Upper lobe of left lung (tissue), 6 donors: ENCODE measurements around the gene TMEM164. TPM values are rescaled to one million over a fixed set of nuclear protein-coding genes. Genes with fewer than 3 reads are reported as not detected.
A peak's percentile ranks its signal among the peaks of the same experiment; 100 is the strongest.

Experiments
- ATAC-seq, 2 donors: fragments of 200-7000 bp; cut with Tn5 transposase; one replicate each; pipeline ENCODE4 v1.9.1; 2022; ENCODE audit warnings: mild to moderate bottlenecking in 2 of 2, moderate library complexity in 2 of 2; ENCODE audit not compliant: low FRiP score in 2 of 2
- DNase-seq, 2 donors: peaks; one replicate each; pipeline ENCODE4 v3.0.0-alpha.2; 2019 to 2020
- H3K27ac ChIP-seq, 4 donors: fragments of 200-600 bp; sonication (generic); one replicate each; pipeline ENCODE4 v1.5.1; 2016 to 2019
- H3K27me3 ChIP-seq, 4 donors: fragments of 200-600 bp; sonication (generic); one replicate each; pipeline ENCODE4 v1.5.1; 2017 to 2019
- H3K36me3 ChIP-seq, 4 donors: fragments of 200-600 bp; sonication (generic); one replicate each; pipeline ENCODE4 v1.5.1; 2016 to 2019
- H3K4me1 ChIP-seq, 4 donors: fragments of 200-600 bp; sonication (generic); one replicate each; pipeline ENCODE4 v1.5.1; 2018 to 2019
- H3K4me3 ChIP-seq, 4 donors: fragments of 200-600 bp; sonication (generic); one replicate each; pipeline ENCODE4 v1.5.1; 2017 to 2019; ENCODE audit warnings: mild to moderate bottlenecking in 2 of 4, moderate library complexity in 1 of 4
- H3K9me3 ChIP-seq, 4 donors: fragments of 200-600 bp; sonication (generic); one replicate each; pipeline ENCODE4 v1.5.1; 2018 to 2019
- CTCF ChIP-seq, 6 experiments: fragments of 450-650 bp in 4 of 6; fragments of 200-600 bp in 2 of 6; sonication (generic) in 2 of 6; IDR thresholded peaks; one replicate each; pipeline ENCODE4 v1.5.1; 2016 to 2019; ENCODE audit warnings: antibody characterized with exemption in 6 of 6
- EP300 ChIP-seq, 4 donors: sonication (generic); formaldehyde crosslinking; IDR thresholded peaks; one replicate each; pipeline ENCODE4 v1.5.1; 2017; ENCODE audit warnings: antibody characterized with exemption in 4 of 4, control low read depth in 2 of 4
- POLR2A ChIP-seq, 4 donors: fragments of 450-650 bp; IDR thresholded peaks; one replicate each; pipeline ENCODE4 v1.5.1; 2016 to 2017; ENCODE audit warnings: antibody characterized with exemption in 4 of 4, mild to moderate bottlenecking in 2 of 4
- POLR2AphosphoS5 ChIP-seq, 2 donors: sonication (generic); formaldehyde crosslinking; IDR thresholded peaks; one replicate each; pipeline ENCODE4 v1.5.1; 2017; ENCODE audit warnings: antibody characterized with exemption in 2 of 2
- WGBS, 2 donors: methylation state at CpG; one replicate each; pipeline ENCODE4 v1.1.5; 2017 to 2018; 5-methylcytosine and 5-hydroxymethylcytosine counted together
- total RNA-seq, 6 donors: library from RNA; depleted of rRNA in 4 of 6; stranded (reverse); fragments of >200 nt in 4 of 6; gene quantifications; one replicate each; pipeline versions ENCODE4 v1.1.0 to v1.2.1, GENCODE V29; 2016 to 2021
- donor health status: DM: no; HTN: no; CAD: no; lungs with moderate emphysema.
- donor health status: DM: no; HTN: yes; CAD: no; lungs with severe emphysema.

Gene TMEM164
- total RNA-seq, 6 donors from 2014 or later, result 41.8 to 115 (median 61.8) TPM

DNA sequence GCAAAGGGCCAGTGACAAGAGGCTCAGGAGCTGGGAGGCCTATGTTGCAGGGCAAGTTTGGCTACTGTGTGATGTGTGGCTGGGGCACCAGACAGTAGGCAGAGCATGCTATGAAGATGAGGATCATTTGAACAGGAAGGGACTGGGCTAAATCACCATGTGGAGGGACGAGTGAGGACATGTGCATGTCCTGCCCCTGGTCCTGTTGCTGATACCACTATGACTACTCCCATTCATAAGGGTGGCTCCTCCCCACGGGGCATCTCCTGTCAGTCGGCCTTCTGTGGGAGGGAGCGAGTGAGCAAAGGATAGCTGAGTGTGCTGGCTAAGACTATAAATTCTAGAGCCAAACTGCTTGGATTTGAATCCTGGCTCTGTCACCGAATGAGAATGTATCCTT, 139.2 kb downstream of the TMEM164 start:
- 60 to 82% methylated on average over 4 to 5 of the region's 5 CpGs for WGBS, 2 donors
- Histone ChIP-seq H3K27ac (no peak overlapping the region), H3K9me3 (no peaks in the 10 kb centered on the region), H3K27me3 (no peaks in the 10 kb centered on the region), H3K36me3 (no peaks in the 10 kb centered on the region), H3K4me1 (peaks cover 5 to 17% (median 10%) of the 10 kb centered on the region in 4 donors), H3K4me3 (no peak overlapping the region)
- ATAC-seq (no peak), DNase-seq (no peak)
- no peak for TF ChIP-seq CTCF (IDR thresholded peaks at IDR 0.05)
- no peak for TF ChIP-seq EP300 (IDR thresholded peaks at IDR 0.05)
- TF ChIP-seq POLR2AphosphoS5 (IDR thresholded peaks at IDR 0.05), result no peak
- no peak for TF ChIP-seq POLR2A (IDR thresholded peaks at IDR 0.05)

GRCh38 chrX:110143454-110144210, 140.7 kb downstream of the TMEM164 start:
- DNase-seq (no peak), ATAC-seq (no peak)
- no peak overlapping the region for H3K27ac ChIP-seq

DNA sequence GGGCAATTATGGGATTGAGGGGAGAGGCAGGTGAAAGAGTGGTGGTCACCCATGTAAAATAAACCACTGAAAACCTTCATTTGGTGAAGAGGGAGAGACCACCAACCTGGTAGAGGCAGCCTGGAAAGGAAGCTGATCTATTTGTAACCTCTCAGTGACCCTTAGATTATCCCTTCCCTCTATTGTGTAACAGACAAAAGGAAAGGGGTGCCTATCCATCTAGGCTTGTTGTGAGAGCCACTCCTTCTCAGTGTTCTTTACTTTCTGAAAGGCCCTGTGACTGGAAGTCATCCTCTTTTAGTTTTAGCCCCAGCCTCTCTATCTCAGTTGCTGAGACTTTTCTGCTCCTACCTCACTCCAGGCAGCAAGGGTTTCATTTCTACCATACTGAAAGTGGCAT, 142.4 kb downstream of the TMEM164 start:
- Histone ChIP-seq H3K9me3 (no peaks in the 10 kb centered on the region), H3K27ac (peak overlapping the region in 1 of 4 donors; percentile 9), H3K27me3 (no peaks in the 10 kb centered on the region), H3K36me3 (no peaks in the 10 kb centered on the region), H3K4me1 (peaks cover 5 to 17% (median 10%) of the 10 kb centered on the region in 4 donors), H3K4me3 (no peak overlapping the region)
- TF ChIP-seq POLR2AphosphoS5 (IDR thresholded peaks at IDR 0.05) (no peak), EP300 (IDR thresholded peaks at IDR 0.05) (no peak), CTCF (IDR thresholded peaks at IDR 0.05) (no peak), POLR2A (IDR thresholded peaks at IDR 0.05) (no peak)
- DNase-seq, result no peak
- no peak for ATAC-seq

More at GRCh38 chrX:110143454-110144210, 140.7 kb downstream of the TMEM164 start:
- WGBS, 2 donors, result 57 to 64% methylated on average over 4 to 6 of the region's 6 CpGs
- TF ChIP-seq POLR2AphosphoS5 (IDR thresholded peaks at IDR 0.05) (no peak), POLR2A (IDR thresholded peaks at IDR 0.05) (no peak), EP300 (IDR thresholded peaks at IDR 0.05) (no peak), CTCF (IDR thresholded peaks at IDR 0.05) (no peak)
- peaks cover 5 to 17% (median 10%) of the 10 kb centered on the region in 4 donors for H3K4me1 ChIP-seq
- no peak overlapping the region for H3K4me3 ChIP-seq
- no peaks in the 10 kb centered on the region for H3K9me3 ChIP-seq
- no peaks in the 10 kb centered on the region for H3K36me3 ChIP-seq
- H3K27me3 ChIP-seq, result no peaks in the 10 kb centered on the region

GRCh38 chrX:110145854-110146253, 142.9 kb downstream of the TMEM164 start:
- DNase-seq (peak in 1 of 2 donors; percentile 40), ATAC-seq (peak; percentile 61 to 82)
- TF ChIP-seq POLR2A (IDR thresholded peaks at IDR 0.05) (no peak), EP300 (IDR thresholded peaks at IDR 0.05) (no peak), POLR2AphosphoS5 (IDR thresholded peaks at IDR 0.05) (no peak), CTCF (IDR thresholded peaks at IDR 0.05) (peak in 5 of 6 experiments; percentile 27 to 65 (median 48))
- H3K27me3 ChIP-seq, result no peaks in the 10 kb centered on the region
- no peaks in the 10 kb centered on the region for H3K9me3 ChIP-seq
- H3K36me3 ChIP-seq, result no peaks in the 10 kb centered on the region
- peak overlapping the region in 1 of 4 donors; percentile 14 for H3K27ac ChIP-seq
- peaks cover 5 to 17% (median 10%) of the 10 kb centered on the region in 4 donors for H3K4me1 ChIP-seq
- no peak overlapping the region for H3K4me3 ChIP-seq
- WGBS, 2 donors, result 19 to 24% methylated on average over 4 of the region's 4 CpGs
